Keratinocyte (primary cell): ENCODE results near the gene PGRMC2. TPM values are rescaled to one million over a fixed set of nuclear protein-coding genes. Genes with fewer than 3 reads are reported as not detected.

Source experiments
- DNase-seq: peaks from one replicate; pipeline ENCODE4 v3.0.0-alpha.2; 2011; ENCODE audit warnings: low read depth, missing footprints, low spot score
- FAIRE-seq: peaks from 2 replicates; lab custom pipeline; 2011; peaks lifted over from hg19 to GRCh38; lab: Jason Lieb, UNC
- H2AFZ ChIP-seq: 2 replicates; pipeline ENCODE4 v1.6.0; 2012; ENCODE audit warnings: low read length, control low read depth, inconsistent platforms; ENCODE audit not compliant: control insufficient read depth
- H3K27ac ChIP-seq: 2 replicates; pipeline ENCODE4 v1.5.1; 2011; ENCODE audit warnings: low read length; ENCODE audit not compliant: control insufficient read depth, insufficient read depth
- H3K27me3 ChIP-seq: 3 replicates; pipeline ENCODE4 v1.6.0; 2011; ENCODE audit warnings: low read length; ENCODE audit not compliant: control insufficient read depth, insufficient read depth; ENCODE audit errors: extremely low read depth
- H3K36me3 ChIP-seq, 2 experiments: 2 replicates in 1 of 2; 3 replicates in 1 of 2; pipeline ENCODE4 v1.5.1; 2011; ENCODE audit warnings: low read length in 2 of 2, mild to moderate bottlenecking in 1 of 2; ENCODE audit not compliant: control insufficient read depth in 2 of 2, insufficient read depth in 2 of 2; ENCODE audit errors: extremely low read depth in 1 of 2
- H3K4me1 ChIP-seq: 3 replicates; pipeline ENCODE4 v1.5.1; 2011; ENCODE audit warnings: low read length; ENCODE audit not compliant: control insufficient read depth, insufficient read depth; ENCODE audit errors: extremely low read depth
- H3K4me2 ChIP-seq: 3 replicates; pipeline ENCODE4 v1.6.0; 2011; ENCODE audit warnings: low read depth, low read length; ENCODE audit not compliant: control insufficient read depth, insufficient read depth; ENCODE audit errors: extremely low read depth
- H3K4me3 ChIP-seq, 3 experiments: fragments of 200-600 bp in 1 of 3; sonication (generic) in 1 of 3; 2 replicates in 2 of 3; 3 replicates in 1 of 3; pipeline ENCODE4 v1.5.1; 2011 to 2016; ENCODE audit warnings: low read length in 3 of 3, mild to moderate bottlenecking in 3 of 3, control low read depth in 2 of 3, inconsistent platforms in 1 of 3, low read depth in 1 of 3, mixed read lengths in 1 of 3, mixed run types in 1 of 3, moderate library complexity in 1 of 3; ENCODE audit not compliant: control insufficient read depth in 2 of 3, insufficient read depth in 2 of 3; ENCODE audit errors: extremely low read depth in 1 of 3
- H3K79me2 ChIP-seq: 2 replicates; pipeline ENCODE4 v1.6.0; 2012; ENCODE audit warnings: low read length; ENCODE audit not compliant: control insufficient read depth, insufficient read depth
- H3K9ac ChIP-seq: 3 replicates; pipeline ENCODE4 v1.6.0; 2011; ENCODE audit warnings: low read length; ENCODE audit not compliant: control insufficient read depth, insufficient read depth; ENCODE audit errors: extremely low read depth
- H3K9me1 ChIP-seq: 3 replicates; pipeline ENCODE4 v1.6.0; 2011; ENCODE audit warnings: low read length; ENCODE audit not compliant: control insufficient read depth, insufficient read depth; ENCODE audit errors: extremely low read depth
- H3K9me3 ChIP-seq: 2 replicates; pipeline ENCODE4 v1.5.1; 2012; ENCODE audit warnings: low read depth, low read length; ENCODE audit not compliant: control insufficient read depth
- H4K20me1 ChIP-seq: 3 replicates; pipeline ENCODE4 v1.6.0; 2011; ENCODE audit warnings: low read length; ENCODE audit not compliant: control insufficient read depth, insufficient read depth; ENCODE audit errors: extremely low read depth
- CTCF ChIP-seq, 3 experiments: IDR thresholded peaks in 1 of 3; conservative IDR thresholded peaks in 1 of 3; optimal IDR thresholded peaks in 1 of 3; 2 replicates in 2 of 3; 3 replicates in 1 of 3; pipeline versions ENCODE3 to v1.5.1; 2011; ENCODE audit warnings: low read length in 3 of 3, mild to moderate bottlenecking in 3 of 3, moderate library complexity in 2 of 3, control low read depth in 1 of 3, inconsistent platforms in 1 of 3; ENCODE audit not compliant: insufficient read depth in 2 of 3; ENCODE audit errors: extremely low read depth in 1 of 3
- EZH2 ChIP-seq: IDR thresholded peaks from one replicate; pipeline ENCODE4 v1.6.1; 2012; ENCODE audit warnings: inconsistent platforms, mild to moderate bottlenecking, low read length, moderate library complexity
- dilution Hi-C: fragments of 300-500 bp; cut with MboI; formaldehyde crosslinking; loops from one replicate; pipeline ENCODE4 v1.7.0; 2020; ENCODE audit warnings: low sequenced_read_pairs; ENCODE audit not compliant: extremely low pct_ligation_motif_present
- polyA plus RNA-seq, 5 experiments: library from polyadenylated mRNA; depleted of rRNA in 3 of 5; stranded (reverse) in 3 of 5; stranded (forward) in 1 of 5; unstranded in 1 of 5; fragments of >200 nt; gene quantifications; 1 replicate in 1 of 5; 2 replicates in 3 of 5; 3 replicates in 1 of 5; pipeline versions ENCODE4 v1.2.1 to v1.2.3, GENCODE V29; 2011 to 2012; ENCODE audit warnings: missing spikeins in 2 of 5, low read depth in 1 of 5, low replicate concordance in 1 of 5

The PGRMC2 gene
- polyA plus RNA-seq, 1 donor (not counting 4 experiments of a cell fraction or from before 2014, with no cell fraction given), result 26.7 TPM

GRCh38 chr4:128309585-128309984 lies 22.0 kb upstream of the PGRMC2 start:
- Histone ChIP-seq H3K27ac (no peak overlapping the region), H3K9me3 (no peaks in the 10 kb centered on the region), H3K9me1 (no peaks in the 10 kb centered on the region), H3K27me3 (no peaks in the 10 kb centered on the region), H2AFZ (no peak overlapping the region), H3K4me3 (no peak overlapping the region), H3K9ac (no peak overlapping the region), H4K20me1 (no peaks in the 10 kb centered on the region), H3K4me1 (peaks cover 12% of the 10 kb centered on the region), H3K36me3 (no peaks in the 10 kb centered on the region), H3K79me2 (no peaks in the 10 kb centered on the region), H3K4me2 (no peak overlapping the region)
- FAIRE-seq (no peak), DNase-seq (no peak)
- TF ChIP-seq CTCF (optimal IDR thresholded peaks at IDR 0.05 in 1 of 3, IDR thresholded peaks at IDR 0.05 in 1 of 3, conservative IDR thresholded peaks at IDR 0.05 in 1 of 3; ENCODE audit: extremely low read depth in 1 of 3, insufficient read depth in 2 of 3, low read length in 3 of 3) (no peak), EZH2 (no peak)
- dilution Hi-C loops, result no loop called here

- no peak for TF ChIP-seq CTCF (optimal IDR thresholded peaks at IDR 0.05 in 1 of 3, IDR thresholded peaks at IDR 0.05 in 1 of 3, conservative IDR thresholded peaks at IDR 0.05 in 1 of 3; ENCODE audit: extremely low read depth in 1 of 3, insufficient read depth in 2 of 3, low read length in 3 of 3)
- Histone ChIP-seq H3K9ac (no peak overlapping the region), H2AFZ (no peak overlapping the region), H4K20me1 (no peaks in the 10 kb centered on the region), H3K36me3 (no peaks in the 10 kb centered on the region), H3K27me3 (no peaks in the 10 kb centered on the region), H3K27ac (no peak overlapping the region), H3K4me3 (no peak overlapping the region), H3K9me1 (no peaks in the 10 kb centered on the region), H3K4me1 (peaks cover 9% of the 10 kb centered on the region), H3K4me2 (no peak overlapping the region), H3K79me2 (no peaks in the 10 kb centered on the region), H3K9me3 (no peaks in the 10 kb centered on the region)
- no peak for DNase-seq
- dilution Hi-C loops, result no loop called here
- no peak for FAIRE-seq
Measured at GRCh38 chr4:128308986-128309385, 21.4 kb upstream of the PGRMC2 start.
